Measurements from ENCODE around the gene SPTBN1.

SPTBN1 gene

GRCh38 chr2:54549430-54549829 is 93.3 kb downstream of the SPTBN1 start:
- no peak for DNase-seq (ENCODE audit: extremely low spot score)
- TF ChIP-seq L3MBTL2 (conservative IDR thresholded peaks at IDR 0.05): no peak
- TF ChIP-seq ZNF384 (IDR thresholded peaks at IDR 0.05): no peak
- TF ChIP-seq HDGF (IDR thresholded peaks at IDR 0.05; ENCODE audit: borderline replicate concordance): no peak
- no peak for TF ChIP-seq SUZ12 (IDR thresholded peaks at IDR 0.05)
- no peak for TF ChIP-seq FOXM1 (IDR thresholded peaks at IDR 0.05; ENCODE audit: borderline replicate concordance)
- POLR2A ChIA-PET: interaction anchor here (1.1 kb wide), 1 partner anchor 9 kb away, joined by 3 read pairs; no protein-coding TSS in a partner anchor
- CTCF ChIA-PET: no interaction called here

- TF ChIP-seq ZNF384 (IDR thresholded peaks at IDR 0.05): no peak
- no peak for DNase-seq (ENCODE audit: extremely low spot score)
- CTCF ChIA-PET: no interaction called here
- POLR2A ChIA-PET: interaction anchor here (1.0 kb wide), 1 partner anchor 8 kb away, joined by 3 read pairs; no protein-coding TSS in a partner anchor
Measured at GRCh38 chr2:54549917-54550518, 93.9 kb downstream of the SPTBN1 start.

- TF ChIP-seq L3MBTL2 (conservative IDR thresholded peaks at IDR 0.05) (no peak), TARDBP (IDR thresholded peaks at IDR 0.05) (no peak), ELF4 (IDR thresholded peaks at IDR 0.05) (no peak), LEF1 (IDR thresholded peaks at IDR 0.05; ENCODE audit: borderline replicate concordance) (no peak), CTBP1 (IDR thresholded peaks at IDR 0.05; ENCODE audit: borderline replicate concordance) (no peak), FOXK2 (IDR thresholded peaks at IDR 0.05) (no peak), HDGF (IDR thresholded peaks at IDR 0.05; ENCODE audit: borderline replicate concordance) (no peak), FOXA1 (IDR thresholded peaks at IDR 0.05) (no peak), SP1 (IDR thresholded peaks at IDR 0.05) (no peak), BHLHE40 (IDR thresholded peaks at IDR 0.05; ENCODE audit: borderline replicate concordance) (no peak), ZNF384 (IDR thresholded peaks at IDR 0.05) (no peak), PKNOX1 (IDR thresholded peaks at IDR 0.05) (no peak), NFRKB (IDR thresholded peaks at IDR 0.05) (no peak), FOXM1 (IDR thresholded peaks at IDR 0.05; ENCODE audit: borderline replicate concordance) (no peak), ARNT (IDR thresholded peaks at IDR 0.05) (no peak), SUZ12 (IDR thresholded peaks at IDR 0.05) (no peak)
- ChIA-PET CTCF (no interaction called here), POLR2A (interaction anchor here (1.0 kb wide), 1 partner anchor 8 kb away, joined by 3 read pairs; no protein-coding TSS in a partner anchor)
- no peak for DNase-seq (ENCODE audit: extremely low spot score)
Measured at GRCh38 chr2:54550547-54550946, 94.4 kb downstream of the SPTBN1 start.

- CTCF ChIA-PET: no interaction called here
- DNase-seq (ENCODE audit: extremely low spot score): no peak
- POLR2A ChIA-PET: no interaction called here
- TF ChIP-seq L3MBTL2 (conservative IDR thresholded peaks at IDR 0.05) (no peak), CTBP1 (IDR thresholded peaks at IDR 0.05; ENCODE audit: borderline replicate concordance) (no peak), HDGF (IDR thresholded peaks at IDR 0.05; ENCODE audit: borderline replicate concordance) (no peak), FOXM1 (IDR thresholded peaks at IDR 0.05; ENCODE audit: borderline replicate concordance) (no peak), BHLHE40 (IDR thresholded peaks at IDR 0.05; ENCODE audit: borderline replicate concordance) (no peak), FOXA1 (IDR thresholded peaks at IDR 0.05) (no peak), PKNOX1 (IDR thresholded peaks at IDR 0.05) (no peak), ARNT (IDR thresholded peaks at IDR 0.05) (no peak), LEF1 (IDR thresholded peaks at IDR 0.05; ENCODE audit: borderline replicate concordance) (no peak), SP1 (IDR thresholded peaks at IDR 0.05) (no peak), FOXK2 (IDR thresholded peaks at IDR 0.05) (no peak), SUZ12 (IDR thresholded peaks at IDR 0.05) (no peak), ELF4 (IDR thresholded peaks at IDR 0.05) (no peak), ZNF384 (IDR thresholded peaks at IDR 0.05) (no peak), TARDBP (IDR thresholded peaks at IDR 0.05) (no peak), NFRKB (IDR thresholded peaks at IDR 0.05) (no peak)
Measured at GRCh38 chr2:54551123-54551756, 95.1 kb downstream of the SPTBN1 start.

GRCh38 chr2:54553075-54553474 is 96.9 kb downstream of the SPTBN1 start:
- TF ChIP-seq FOXM1 (IDR thresholded peaks at IDR 0.05; ENCODE audit: borderline replicate concordance): no peak
- no peak for TF ChIP-seq FOXK2 (IDR thresholded peaks at IDR 0.05)
- TF ChIP-seq NFRKB (IDR thresholded peaks at IDR 0.05): no peak
- no peak for TF ChIP-seq PKNOX1 (IDR thresholded peaks at IDR 0.05)
- TF ChIP-seq L3MBTL2 (conservative IDR thresholded peaks at IDR 0.05): no peak
- no peak for TF ChIP-seq LEF1 (IDR thresholded peaks at IDR 0.05; ENCODE audit: borderline replicate concordance)
- CTCF ChIA-PET: no interaction called here
- POLR2A ChIA-PET: no interaction called here
- DNase-seq (ENCODE audit: extremely low spot score): no peak

- ChIA-PET POLR2A (no interaction called here), CTCF (no interaction called here)
- DNase-seq (ENCODE audit: extremely low spot score): no peak
- TF ChIP-seq FOXA1 (IDR thresholded peaks at IDR 0.05) (no peak), SUZ12 (IDR thresholded peaks at IDR 0.05) (no peak), ELF4 (IDR thresholded peaks at IDR 0.05) (no peak), FOXM1 (IDR thresholded peaks at IDR 0.05; ENCODE audit: borderline replicate concordance) (no peak), FOXK2 (IDR thresholded peaks at IDR 0.05) (no peak), HDGF (IDR thresholded peaks at IDR 0.05; ENCODE audit: borderline replicate concordance) (no peak), ZNF384 (IDR thresholded peaks at IDR 0.05) (no peak), LEF1 (IDR thresholded peaks at IDR 0.05; ENCODE audit: borderline replicate concordance) (no peak), PKNOX1 (IDR thresholded peaks at IDR 0.05) (no peak), BHLHE40 (IDR thresholded peaks at IDR 0.05; ENCODE audit: borderline replicate concordance) (no peak)
Measured at GRCh38 chr2:54553775-54554174, 97.6 kb downstream of the SPTBN1 start.

All from HEK293T (cell line).